NCI-H2171 (cell line): ENCODE data around the gene SH3D21.

Experiments used
- DNase-seq: peaks from one replicate; lab custom pipeline; 2025; lab: John Stamatoyannopoulos, UW

SH3D21 gene

DNA sequence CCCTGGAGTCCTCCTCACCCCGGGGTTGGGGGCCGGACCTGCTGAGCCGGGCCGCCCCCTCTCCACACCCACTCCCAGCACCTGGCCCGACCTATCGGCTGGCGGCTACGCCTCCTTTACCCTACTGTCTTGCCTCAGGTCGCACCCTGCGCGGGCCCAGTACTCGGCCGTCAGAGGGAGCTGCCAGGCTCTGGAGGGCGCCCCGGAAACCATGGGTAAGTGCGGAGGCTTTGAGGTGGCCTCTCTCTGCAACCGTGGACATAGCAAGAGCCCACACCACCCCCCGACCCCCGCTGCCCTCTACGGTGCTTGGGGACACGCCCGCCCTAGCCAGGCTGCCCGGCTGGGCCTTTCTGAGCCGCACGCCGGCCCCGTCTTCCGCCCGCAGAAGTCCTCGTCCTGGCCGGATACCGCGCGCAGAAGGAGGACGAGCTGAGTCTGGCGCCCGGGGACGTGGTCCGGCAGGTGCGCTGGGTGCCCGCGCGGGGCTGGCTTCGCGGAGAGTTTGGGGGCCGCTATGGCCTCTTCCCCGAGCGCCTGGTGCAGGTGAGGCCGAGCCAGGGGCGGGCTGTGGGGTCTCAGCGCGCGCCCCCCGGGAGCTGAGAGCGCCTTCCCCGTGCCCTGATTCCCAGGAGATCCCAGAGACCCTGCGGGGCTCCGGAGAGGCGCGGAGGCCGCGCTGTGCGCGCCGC lies at the start of gene SH3D21:
Gene SH3D21 (plus strand): TSS at position 159 of the 692 bp plus-strand sequence. CDS start 53 bp downstream, at position 212.
- peak; percentile 21 for DNase-seq

DNA sequence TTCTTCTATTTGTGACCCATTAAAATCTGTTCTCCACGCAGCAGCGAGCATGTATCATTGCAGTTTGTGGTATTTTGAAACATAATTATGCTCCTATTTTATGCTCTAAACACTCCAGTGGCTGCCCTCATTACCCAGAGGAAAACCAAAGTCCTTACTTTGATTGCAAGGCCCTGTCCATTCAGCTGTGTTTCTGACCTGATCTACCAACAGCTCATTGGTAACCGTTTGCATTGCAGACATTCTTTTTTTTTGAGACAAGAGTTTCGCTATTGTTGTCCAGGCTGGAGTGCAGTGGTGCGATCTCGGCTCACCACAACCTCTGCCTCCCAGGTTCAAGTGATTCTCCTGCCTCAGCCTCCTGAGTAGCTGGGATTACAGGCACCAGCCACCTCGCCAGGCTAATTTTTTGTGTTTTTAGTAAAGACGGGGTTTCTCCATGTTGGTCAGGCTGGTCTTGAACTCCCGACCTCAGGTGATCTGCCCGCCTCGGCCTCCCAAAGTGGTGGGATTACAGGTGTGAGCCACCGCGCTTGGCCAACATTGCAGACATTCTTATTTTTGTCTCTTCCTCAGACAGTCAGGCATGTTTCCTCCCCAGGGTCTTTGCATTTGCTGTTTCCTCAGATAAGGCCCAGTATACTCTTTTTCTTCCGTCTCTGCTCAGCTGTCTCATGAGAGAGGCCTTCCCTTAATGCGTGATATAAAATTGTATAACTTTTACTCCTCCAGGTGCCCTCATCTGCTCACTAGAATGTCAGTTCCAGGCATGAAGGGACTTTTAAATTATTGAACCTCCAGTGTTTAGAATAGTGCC lies 49.4 kb upstream of the SH3D21 start:
- DNase-seq, result no peak

DNA sequence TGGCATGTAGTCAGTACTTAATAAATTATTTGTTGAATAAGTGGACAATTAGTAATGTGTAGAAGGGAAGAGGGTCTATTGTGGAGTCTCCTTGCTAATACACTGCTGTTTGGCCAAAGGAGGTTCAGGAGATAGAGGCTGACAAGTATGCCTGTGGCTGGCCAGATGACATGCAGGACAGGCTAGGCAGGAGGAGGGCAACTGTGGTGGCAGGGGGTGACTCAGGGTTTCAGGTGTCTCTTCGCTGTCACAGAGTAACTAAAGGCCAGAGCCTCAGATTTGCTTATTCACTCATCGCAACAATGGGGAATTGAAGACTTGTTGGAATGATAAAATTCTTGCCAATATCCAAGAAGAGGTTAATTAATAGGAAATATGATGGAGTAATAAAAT lies 48.8 kb upstream of the SH3D21 start:
- DNase-seq, result no peak

DNA sequence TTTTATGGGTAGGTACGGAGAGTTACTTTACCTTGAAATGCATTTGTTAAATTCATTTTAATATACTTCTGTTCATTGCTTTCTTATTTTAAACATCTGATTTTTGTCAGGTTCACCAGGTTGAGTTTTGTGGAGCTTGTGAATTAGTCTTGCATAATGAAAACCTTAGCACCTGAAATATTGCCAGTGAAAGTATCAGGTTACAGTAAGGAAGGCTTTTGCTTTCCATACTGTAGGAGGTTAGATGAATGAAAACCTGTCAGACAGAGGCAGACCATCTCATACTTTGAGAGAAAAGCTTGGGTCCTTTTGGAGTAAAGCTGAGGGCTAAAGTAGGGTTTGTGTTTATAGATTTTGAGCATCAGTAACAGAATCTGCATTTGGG lies 47.2 kb upstream of the SH3D21 start:
- DNase-seq, result peak; percentile 34

DNA sequence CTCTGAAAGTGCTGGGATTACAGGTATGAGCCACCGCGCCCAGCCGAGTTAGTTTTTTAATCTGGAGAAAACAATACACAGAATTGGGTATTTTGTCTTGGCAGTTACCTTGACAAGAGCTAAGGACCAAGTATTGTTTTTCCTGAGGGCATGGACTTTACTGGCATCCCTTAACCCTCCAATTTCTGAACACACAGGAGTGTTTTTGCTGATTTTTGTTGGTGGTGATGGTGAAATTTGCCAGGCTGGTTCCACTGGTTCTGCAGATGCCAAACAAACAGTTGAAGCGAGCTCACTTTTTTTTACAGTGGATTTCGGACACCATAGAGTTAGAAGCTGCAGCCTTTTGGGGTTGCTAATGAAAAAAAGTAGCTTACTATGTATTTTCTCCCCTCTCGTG lies 37.2 kb upstream of the SH3D21 start:
- no peak for DNase-seq

DNA sequence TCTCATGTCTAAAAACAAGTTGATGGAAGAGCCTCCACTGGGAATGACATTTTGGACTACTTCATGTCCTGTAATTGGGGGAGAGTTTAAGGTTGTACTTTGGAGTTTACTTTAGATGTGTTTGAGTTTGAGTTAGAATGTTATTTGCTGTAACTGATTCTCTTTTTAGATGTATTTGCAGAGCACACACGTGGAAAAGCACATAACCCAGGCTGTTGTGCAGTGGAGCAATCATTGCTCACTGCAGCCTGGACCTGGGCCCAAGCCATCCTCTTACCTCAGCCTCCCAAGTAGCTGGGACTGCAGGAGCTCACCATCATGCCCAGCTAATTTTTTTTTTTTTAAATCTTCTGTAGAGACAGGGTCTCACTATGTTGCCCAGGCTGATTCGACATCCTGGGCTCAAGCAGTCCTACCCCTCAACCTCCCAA lies 36.7 kb upstream of the SH3D21 start:
- no peak for DNase-seq

DNA sequence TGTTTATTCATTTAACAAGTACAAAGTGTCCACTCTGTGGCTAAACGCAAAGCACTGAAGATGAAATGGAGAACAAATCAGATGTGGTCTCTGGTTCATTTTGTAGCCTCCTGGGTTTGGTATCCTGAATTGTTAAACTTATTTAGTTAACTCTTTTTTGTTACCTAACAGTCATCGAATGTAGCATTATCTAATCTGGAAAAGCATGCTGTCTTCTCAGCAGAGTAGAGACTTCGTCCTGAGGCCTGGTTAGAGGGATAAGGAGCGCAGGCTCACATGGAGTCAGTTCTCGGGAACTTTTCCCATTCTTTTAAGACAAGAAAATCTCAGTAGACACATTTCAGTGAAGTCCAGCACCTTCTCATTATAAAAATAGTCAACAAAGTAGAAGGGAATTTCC lies 33.1 kb upstream of the SH3D21 start:
- no peak for DNase-seq

DNA sequence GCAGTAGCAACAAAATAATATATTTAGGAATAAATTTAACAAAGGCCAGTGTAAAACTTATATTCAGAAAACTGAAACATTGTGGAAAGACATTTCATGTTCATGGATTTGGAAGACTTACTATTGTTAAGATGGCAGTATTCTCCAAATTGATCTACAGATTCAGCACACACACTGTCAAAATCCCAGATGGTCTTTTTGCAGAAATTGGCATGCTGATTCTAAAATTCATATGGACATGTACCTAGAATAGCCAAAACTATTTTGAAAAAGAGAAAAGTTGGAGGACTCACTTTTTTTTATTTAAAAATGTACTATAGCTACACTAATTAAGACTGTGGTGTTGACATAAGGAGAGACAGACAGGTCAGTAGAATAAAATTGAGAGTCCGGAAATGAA lies 32.0 kb upstream of the SH3D21 start:
- DNase-seq, result no peak

DNA sequence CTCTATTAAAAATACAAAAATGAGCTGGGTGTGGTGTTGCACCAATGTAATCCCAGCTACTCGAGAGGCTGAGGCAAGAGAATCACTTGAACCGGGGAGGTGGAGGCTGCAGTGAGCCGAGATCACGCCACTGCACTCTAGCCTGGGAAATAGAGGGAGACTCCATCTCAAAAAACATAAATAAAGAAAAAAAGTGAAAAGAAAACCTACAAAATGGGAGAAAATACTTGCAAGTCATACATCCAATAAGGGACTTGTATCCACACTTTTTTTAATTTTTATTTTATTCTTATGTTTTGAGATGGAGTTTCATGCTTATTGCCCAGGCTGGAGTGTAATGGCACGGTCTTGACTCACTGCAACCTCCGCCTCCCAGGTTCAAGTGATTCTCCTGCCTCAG lies 29.5 kb upstream of the SH3D21 start:
- DNase-seq, result no peak

DNA sequence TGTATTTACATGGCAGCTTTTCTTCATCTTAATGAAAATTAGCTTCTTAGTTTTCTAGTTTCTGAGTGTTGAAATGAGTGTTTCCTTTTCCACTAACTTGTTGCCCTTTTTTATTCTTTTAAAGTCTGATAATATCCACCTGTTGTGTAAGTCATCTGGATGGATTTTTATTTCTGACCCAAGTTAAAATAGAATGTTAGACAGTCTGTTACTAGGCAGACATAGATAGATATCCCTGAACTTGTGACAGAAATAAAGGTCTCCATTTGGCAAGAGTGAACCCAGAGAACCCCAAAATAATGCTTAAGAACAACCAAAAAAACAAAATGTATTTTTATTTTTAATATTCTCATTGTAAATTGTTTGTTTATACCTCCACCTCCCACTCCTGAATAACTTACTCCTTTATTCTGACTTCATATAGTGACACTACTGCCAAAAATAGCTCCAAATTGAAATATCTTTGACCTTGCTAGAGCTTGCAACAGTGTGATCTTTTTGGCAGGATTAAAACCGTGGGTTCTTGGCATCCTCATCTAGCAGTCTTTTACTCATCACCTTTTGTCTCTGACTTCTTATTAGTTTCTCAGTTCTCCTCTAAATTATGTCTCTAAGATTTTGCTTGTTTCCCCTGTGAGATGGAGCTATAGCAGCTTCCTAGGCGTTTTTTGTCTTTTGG lies 26.9 kb upstream of the SH3D21 start:
- no peak for DNase-seq

DNA sequence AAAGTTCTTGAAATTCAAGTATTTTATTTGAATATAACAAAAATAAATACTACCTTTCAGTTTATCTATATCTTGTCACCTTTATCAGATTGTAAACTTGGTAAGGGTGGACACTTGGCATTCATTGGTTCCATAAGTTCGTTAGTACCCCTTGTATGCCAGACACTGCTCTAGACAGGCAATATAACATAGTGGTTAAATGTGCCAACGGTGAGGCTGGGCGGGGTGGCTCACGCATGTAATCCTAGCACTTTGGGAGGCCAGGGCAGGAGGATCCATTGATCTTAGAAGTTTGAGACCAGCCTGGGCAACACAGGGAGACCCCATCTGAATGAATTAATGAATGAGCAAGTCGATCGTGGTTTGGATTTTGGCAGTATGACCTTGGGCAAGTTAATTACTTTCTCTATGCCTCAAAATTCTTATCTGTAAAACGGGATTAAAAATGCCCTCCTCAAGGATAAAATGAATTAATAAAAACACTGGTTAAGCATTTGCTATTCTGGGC lies 26.3 kb upstream of the SH3D21 start:
- DNase-seq, result no peak

DNA sequence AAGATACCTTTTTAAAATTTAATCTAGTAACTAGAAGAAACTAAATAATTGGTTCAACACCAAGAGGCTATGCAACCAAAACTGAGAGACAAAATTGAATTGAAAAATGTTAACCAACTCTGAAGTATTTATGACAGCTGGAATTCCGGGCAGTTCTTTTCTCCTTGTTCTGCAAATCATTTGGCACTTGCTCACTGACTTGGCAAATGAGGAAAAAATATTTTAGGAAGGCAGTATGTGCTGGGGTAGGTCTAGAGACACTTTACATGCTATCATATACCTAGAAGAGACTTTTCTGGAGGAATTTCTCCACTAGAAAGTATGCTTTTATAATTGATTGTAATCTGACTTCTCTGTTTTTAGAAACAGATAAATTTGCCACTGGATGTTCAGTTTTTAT lies 22.1 kb upstream of the SH3D21 start:
- DNase-seq, result no peak

DNA sequence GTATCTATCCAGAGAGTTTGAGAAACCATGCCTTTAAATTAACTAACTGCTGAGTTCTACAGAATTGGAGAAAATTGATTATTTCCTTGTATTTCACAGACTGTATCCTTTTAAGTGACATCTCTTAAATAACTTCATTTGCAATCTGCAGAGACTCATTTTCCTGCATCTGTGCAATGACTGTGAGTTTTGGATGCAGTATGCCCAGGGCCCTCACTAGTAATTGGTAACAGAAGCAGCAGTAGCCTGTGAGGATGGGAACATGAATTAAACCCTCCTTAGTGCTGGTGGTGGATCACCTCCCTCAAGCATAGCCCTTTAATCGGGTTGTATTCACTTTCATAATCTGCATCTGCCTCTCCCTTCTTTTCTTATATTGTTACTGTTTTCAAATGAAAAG lies 21.7 kb upstream of the SH3D21 start:
- no peak for DNase-seq

DNA sequence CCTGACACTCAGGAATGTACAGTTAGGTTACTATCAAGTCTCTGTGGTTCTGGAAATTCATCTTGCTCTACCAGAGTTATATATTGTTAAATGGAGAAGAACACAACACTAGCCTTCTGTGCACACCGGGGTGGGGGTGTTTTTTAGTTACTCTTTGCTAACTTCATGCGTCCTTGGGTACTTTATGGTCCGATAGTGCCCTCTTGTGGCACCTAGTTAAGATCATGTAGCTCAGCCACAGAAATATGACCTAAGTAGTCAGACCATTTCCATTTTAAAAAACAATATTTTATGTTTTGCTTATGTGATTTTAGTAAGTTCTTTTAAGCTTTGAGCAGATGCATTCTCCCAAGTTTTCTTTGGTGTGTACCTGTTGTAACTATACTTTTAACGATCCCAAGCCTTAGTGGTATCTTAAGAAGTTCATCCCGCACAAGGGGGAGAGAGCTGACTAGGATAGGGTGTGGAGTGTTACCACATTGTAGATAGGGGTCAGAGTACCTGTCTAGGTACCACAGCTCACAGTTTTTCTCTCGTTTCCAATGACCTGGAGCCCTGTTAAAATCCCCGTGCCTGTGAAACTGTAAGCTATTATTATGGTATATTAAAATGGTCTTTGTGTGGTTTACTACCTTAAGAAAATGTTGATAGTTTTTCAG lies 20.6 kb upstream of the SH3D21 start:
- DNase-seq, result peak; percentile 46

DNA sequence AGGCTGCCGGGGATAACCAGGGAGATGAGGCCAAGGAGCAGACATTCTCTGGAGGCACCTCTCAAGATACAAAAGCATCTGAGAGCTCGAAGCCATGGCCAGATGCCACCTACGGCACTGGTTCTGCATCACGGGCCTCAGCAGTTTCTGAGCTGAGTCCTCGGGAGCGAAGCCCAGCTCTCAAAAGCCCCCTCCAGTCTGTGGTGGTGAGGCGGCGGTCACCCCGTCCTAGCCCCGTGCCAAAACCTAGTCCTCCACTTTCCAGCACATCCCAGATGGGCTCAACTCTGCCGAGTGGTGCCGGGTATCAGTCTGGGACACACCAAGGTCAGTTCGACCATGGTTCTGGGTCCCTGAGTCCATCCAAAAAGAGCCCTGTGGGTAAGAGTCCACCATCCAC lies 19.4 kb upstream of the SH3D21 start:
- no peak for DNase-seq

DNA sequence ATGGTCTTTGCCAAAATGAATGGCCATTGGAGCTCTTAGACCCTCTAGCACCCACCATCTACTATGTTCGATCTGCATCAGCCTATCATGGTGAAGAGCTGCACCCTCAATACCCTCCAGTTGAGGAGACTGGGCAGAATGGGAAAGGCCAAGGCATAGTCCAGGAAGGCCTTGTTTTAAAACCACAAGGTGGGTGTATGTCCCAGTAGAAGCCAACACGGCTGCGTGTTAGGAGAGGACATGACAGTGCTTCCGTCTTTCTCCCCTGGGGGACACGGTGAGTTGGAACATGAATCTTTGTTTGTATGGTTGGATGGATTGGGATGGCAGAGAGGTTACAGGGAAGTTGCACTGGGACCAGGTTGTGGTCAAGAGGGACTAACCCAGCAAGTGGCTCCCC lies 18.6 kb upstream of the SH3D21 start:
- DNase-seq, result no peak

DNA sequence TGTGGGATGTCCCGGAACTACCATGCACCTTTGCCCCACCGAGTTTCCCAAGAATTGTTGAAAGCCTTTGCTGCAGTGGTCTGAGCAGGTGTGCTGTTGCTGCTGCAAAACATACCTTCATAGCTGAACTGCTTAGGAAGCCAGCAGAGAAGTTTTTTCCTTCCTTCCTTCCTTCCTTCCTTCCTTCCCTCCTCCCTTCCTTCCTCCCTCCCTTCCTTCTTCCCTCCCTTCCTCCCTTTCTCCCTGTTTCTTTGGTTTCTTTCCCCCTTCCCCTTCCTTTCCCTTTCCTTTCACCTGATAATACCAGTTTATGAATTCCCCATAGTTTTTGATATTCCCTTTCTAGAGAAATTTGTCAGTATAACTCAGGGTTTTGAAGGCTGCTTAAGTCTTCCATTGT lies 10.8 kb upstream of the SH3D21 start:
- no peak for DNase-seq

DNA sequence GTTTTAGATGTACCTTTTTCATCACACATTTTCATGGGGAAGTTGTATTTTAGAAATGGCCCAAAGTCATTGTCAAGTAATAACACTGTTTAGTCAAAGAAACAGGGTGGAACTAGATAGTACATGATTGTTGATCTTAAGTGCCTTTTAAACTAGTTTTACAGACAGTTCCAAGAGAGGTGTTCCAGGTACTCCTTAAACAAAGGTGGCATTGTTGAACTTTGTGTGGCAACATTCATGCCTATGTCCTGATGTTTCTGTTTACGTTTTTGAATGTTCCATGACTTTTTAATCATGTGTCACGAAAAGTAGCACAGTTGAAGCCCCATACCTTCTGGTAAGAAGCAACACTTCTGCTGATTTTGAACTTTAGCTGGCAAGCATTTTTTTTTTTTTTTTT lies 9.1 kb upstream of the SH3D21 start:
- DNase-seq, result no peak

DNA sequence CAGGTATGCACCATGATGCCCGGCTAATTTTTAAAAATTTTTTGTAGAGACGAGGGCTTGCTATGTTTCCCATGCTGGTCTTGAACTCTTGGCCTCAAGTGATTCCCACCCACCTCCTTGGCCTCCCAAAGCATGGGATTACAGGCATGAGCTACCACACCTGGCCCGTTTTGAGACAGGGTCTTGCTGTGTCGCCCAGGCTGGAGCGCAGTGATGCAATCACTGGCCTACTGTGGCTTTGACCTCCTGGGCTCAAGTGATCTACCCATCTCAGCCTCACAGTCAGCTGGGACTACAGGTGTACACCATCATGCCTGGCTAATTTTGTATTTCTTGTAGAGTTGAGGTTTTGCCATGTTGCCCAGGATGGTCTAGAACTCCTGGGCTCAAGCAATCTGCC lies 7.5 kb upstream of the SH3D21 start:
- no peak for DNase-seq

DNA sequence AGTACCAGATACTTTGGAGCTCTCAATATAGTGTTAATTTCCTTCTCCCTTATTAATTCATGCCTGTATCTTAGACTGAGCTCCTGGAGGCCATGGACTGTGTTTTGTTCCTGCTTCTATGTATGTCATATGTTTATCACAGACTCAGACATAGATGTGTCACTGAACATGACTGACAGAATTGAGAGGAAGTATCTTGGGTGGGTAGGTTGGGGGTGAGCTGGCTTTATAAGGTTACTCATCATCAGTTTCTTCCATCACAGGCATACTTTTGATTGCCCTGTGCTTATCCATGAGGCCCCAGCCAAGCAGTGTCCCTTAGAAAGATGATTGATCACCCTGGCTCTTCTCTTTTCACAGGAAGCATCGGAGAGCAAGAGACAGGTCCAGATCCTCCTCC lies 5.6 kb upstream of the SH3D21 start:
- no peak for DNase-seq

DNA sequence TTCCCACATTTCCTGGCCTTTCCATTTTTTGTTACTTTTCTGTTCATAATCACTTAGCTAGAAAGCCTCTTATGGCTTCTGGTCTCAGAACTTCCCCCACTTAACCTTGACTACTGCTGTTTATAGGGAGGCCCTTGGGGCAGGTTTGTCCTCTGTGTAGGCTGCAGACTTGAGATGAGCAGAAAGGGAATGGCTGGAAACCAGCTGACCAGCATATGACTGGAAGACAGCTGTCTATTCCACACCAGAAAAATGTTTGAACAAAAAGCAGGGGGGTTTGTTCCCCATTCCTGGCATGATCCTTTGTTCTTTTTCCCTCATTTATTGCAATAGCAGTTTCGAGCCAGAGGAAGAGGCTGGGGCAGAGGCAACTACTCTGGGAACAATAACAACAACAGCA lies 4.9 kb upstream of the SH3D21 start:
- DNase-seq, result no peak

DNA sequence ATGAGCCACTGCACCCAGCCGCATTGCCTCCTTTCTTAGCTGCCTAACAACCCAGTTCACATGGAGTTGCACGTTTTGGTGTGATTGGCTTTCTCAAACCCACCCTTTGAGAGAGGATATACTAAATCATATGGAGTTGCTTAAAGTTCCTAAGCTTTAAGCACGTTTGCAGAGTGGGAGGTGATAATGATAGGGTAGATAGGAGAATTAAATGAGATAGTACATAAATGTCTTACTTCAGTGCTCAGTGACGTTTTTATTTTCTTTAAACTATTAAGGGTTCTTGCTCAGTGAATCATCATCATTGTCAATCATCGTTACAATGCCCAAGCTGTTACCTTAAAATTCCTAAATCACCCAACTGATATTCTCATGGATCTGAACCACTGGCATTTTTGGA lies 2.9 kb upstream of the SH3D21 start:
- no peak for DNase-seq
